HepG2 (cell line): Measurements from ENCODE around the gene SPATA32. TPM values are rescaled to one million over a fixed set of nuclear protein-coding genes. Genes with fewer than 3 reads are reported as not detected.

ENCODE experiments used
- ATAC-seq: fragments of 200-7000 bp; cut with Tn5 transposase; 3 replicates; pipeline ENCODE4 v1.9.1; 2020; ENCODE audit warnings: mild to moderate bottlenecking, moderate library complexity
- BruUV-seq: library from RNA; stranded (reverse); fragments of 400-500 nt; replicated peaks from 2 replicates; lab custom pipeline; 2021; lab: Mats Ljungman, UMichigan
- CTCF ChIA-PET: fragments of 300-600 bp; formaldehyde crosslinking; extraction: SDS; loops from one replicate; lab custom pipeline; 2021; ENCODE audit warnings: low total read pairs, inconsistent platforms, low intra/inter-chr PET ratio; lab: Yijun Ruan, JAX
- POLR2A ChIA-PET: fragments of 350-600 bp; sonication (Branson Sonifier 250); formaldehyde crosslinking; loops from one replicate; lab custom pipeline; 2020; ENCODE audit warnings: antibody characterized with exemption, inconsistent platforms; lab: Yijun Ruan, JAX
- DNase-seq: peaks from one replicate; pipeline ENCODE4 v3.0.0-alpha.2; 2015; ENCODE audit warnings: low spot score
- FAIRE-seq: peaks from 3 replicates; lab custom pipeline; 2011; peaks lifted over from hg19 to GRCh38; lab: Jason Lieb, UNC
- H2AFZ ChIP-seq: one replicate; pipeline ENCODE4 v1.6.1; 2011; ENCODE audit warnings: low read length, inconsistent platforms
- H3K27ac ChIP-seq: fragments of 300-600 bp; 3 replicates; pipeline ENCODE4 v1.8.0; 2011; ENCODE audit warnings: mixed run types, mild to moderate bottlenecking, mixed read lengths, low read length, inconsistent platforms; ENCODE audit not compliant: insufficient read depth; ENCODE audit errors: extremely low read length
- H3K27me3 ChIP-seq, 2 experiments: fragments of 200-600 bp in 1 of 2; 2 replicates in 1 of 2; 3 replicates in 1 of 2; pipeline versions ENCODE4 v1.6.0 to v1.8.0; 2011; ENCODE audit warnings: low read length in 2 of 2, mild to moderate bottlenecking in 2 of 2, moderate library complexity in 2 of 2, inconsistent platforms in 1 of 2; ENCODE audit not compliant: insufficient read depth in 2 of 2, control insufficient read depth in 1 of 2
- H3K36me3 ChIP-seq, 2 experiments: fragments of 200-600 bp in 1 of 2; replicated peaks in 1 of 2; 2 replicates in 1 of 2; 3 replicates in 1 of 2; pipeline versions ENCODE4 v1.5.1 to v1.8.0; 2011; ENCODE audit warnings: low read length in 2 of 2, inconsistent platforms in 1 of 2; ENCODE audit not compliant: insufficient read depth in 2 of 2, control insufficient read depth in 1 of 2
- H3K4me1 ChIP-seq: 2 replicates; pipeline ENCODE4 v1.5.1; 2012; ENCODE audit warnings: low read length, inconsistent platforms; ENCODE audit not compliant: insufficient read depth
- H3K4me2 ChIP-seq: 2 replicates; pipeline ENCODE4 v1.6.0; 2011; ENCODE audit warnings: low read depth, low read length, inconsistent platforms
- H3K4me3 ChIP-seq, 3 experiments: fragments of 200-600 bp in 1 of 3; sonication (generic), shearing (Covaris generic) in 1 of 3; replicated peaks in 1 of 3; 2 replicates each; pipeline ENCODE4 v1.5.1; 2011 to 2016; ENCODE audit warnings: low read length in 3 of 3, inconsistent platforms in 2 of 3, low read depth in 2 of 3, mild to moderate bottlenecking in 2 of 3, control low read depth in 1 of 3, mixed read lengths in 1 of 3; ENCODE audit not compliant: insufficient read depth in 1 of 3
- H3K79me2 ChIP-seq: one replicate; pipeline ENCODE4 v1.6.1; 2011; ENCODE audit warnings: low read length, inconsistent platforms; ENCODE audit not compliant: insufficient read depth
- H3K9ac ChIP-seq: 2 replicates; pipeline ENCODE4 v1.6.0; 2011; ENCODE audit warnings: mild to moderate bottlenecking, low read depth, low read length, inconsistent platforms; ENCODE audit not compliant: insufficient read depth
- H3K9me3 ChIP-seq: 2 replicates; pipeline ENCODE4 v1.5.1; 2012; ENCODE audit warnings: mild to moderate bottlenecking, low read length
- H4K20me1 ChIP-seq: 2 replicates; pipeline ENCODE4 v1.6.0; 2011; ENCODE audit warnings: inconsistent platforms, mild to moderate bottlenecking, low read length, moderate library complexity; ENCODE audit not compliant: insufficient read depth
- ARHGAP35 ChIP-seq: sonication (generic); formaldehyde crosslinking; IDR thresholded peaks from 2 replicates; pipeline ENCODE4 v1.9.0; 2022; ENCODE audit warnings: mild to moderate bottlenecking, inconsistent platforms, moderate library complexity, missing genetic modification reagents, borderline replicate concordance
- FIP1L1 ChIP-seq: fragments of 200-400 bp; formaldehyde crosslinking; IDR thresholded peaks from 2 replicates; pipeline ENCODE4 v1.6.1; 2018; ENCODE audit warnings: low read depth, mild to moderate bottlenecking, low read length, moderate library complexity, borderline replicate concordance; ENCODE audit not compliant: insufficient read depth
- JUN ChIP-seq: sonication (generic); formaldehyde crosslinking; IDR thresholded peaks from 2 replicates; pipeline ENCODE4 v1.4.0; 2020; ENCODE audit warnings: mild to moderate bottlenecking, missing genetic modification reagents
- MIER3 ChIP-seq: IDR thresholded peaks from 2 replicates; pipeline ENCODE4 v1.6.1; 2016; ENCODE audit warnings: missing compliant biosample characterization, borderline replicate concordance
- SKI ChIP-seq: fragments of 450-650 bp; IDR thresholded peaks from one replicate; pipeline ENCODE4 v1.6.1; 2018; ENCODE audit warnings: mild to moderate bottlenecking; ENCODE audit not compliant: partially characterized antibody
- ZNF121 ChIP-seq: sonication (generic); formaldehyde crosslinking; IDR thresholded peaks from 2 replicates; pipeline ENCODE4 v1.5.0; 2020; ENCODE audit warnings: mild to moderate bottlenecking, missing genetic modification reagents
- ZNF124 ChIP-seq: sonication (generic); formaldehyde crosslinking; IDR thresholded peaks from 2 replicates; pipeline ENCODE4 v1.4.0; 2020; ENCODE audit warnings: missing genetic modification reagents
- ZNF143 ChIP-seq: sonication (generic); formaldehyde crosslinking; IDR thresholded peaks from 2 replicates; pipeline ENCODE4 v1.4.0; 2020; ENCODE audit warnings: missing genetic modification reagents
- WGBS: methylation state at CpG from one replicate; pipeline ENCODE4 v1.1.6; 2017; ENCODE audit warnings: low lambda C conversion rate; 5-methylcytosine and 5-hydroxymethylcytosine counted together
- in situ Hi-C: cut with HindIII; loops from 2 replicates; pipeline ENCODE4 v1.10.0; 2017; ENCODE audit warnings: low pct_unique_long_range_greater_than_20kb; ENCODE audit not compliant: extremely low pct_ligation_motif_present
- intact Hi-C: fragments of 100-400 bp; cut with micrococcal nuclease; formaldehyde crosslinking; loops from one replicate; pipeline ENCODE4 v1.10.0; 2022; ENCODE audit not compliant: unreplicated experiment
- polyA plus RNA-seq, 8 experiments: library from polyadenylated mRNA; depleted of rRNA in 3 of 8; stranded (reverse) in 7 of 8; unstranded in 1 of 8; fragments of >200 nt; fragmentation: Illumina TruSeq in 4 of 8; extraction: Trizol in 4 of 8; gene quantifications; 2 replicates each; pipeline versions ENCODE4 v1.2.1 to v1.2.3, GENCODE V29; 2011 to 2016; ENCODE audit warnings: low read depth in 4 of 8, missing spikeins in 1 of 8, mixed read lengths in 1 of 8; ENCODE audit not compliant: insufficient read depth in 1 of 8
- total RNA-seq, 5 experiments: library from RNA; depleted of rRNA; stranded (reverse); fragments of >200 nt; fragmentation: Illumina TruSeq; extraction: Trizol; gene quantifications; 2 replicates each; pipeline ENCODE4 v1.2.3, GENCODE V29; 2016; ENCODE audit warnings: low read depth in 1 of 5

SPATA32 gene
- total and polyA plus RNA-seq, 2 of the 13 experiments (the other 11 are each of a cell fraction or from before 2014, with no cell fraction given) = not detected

DNA sequence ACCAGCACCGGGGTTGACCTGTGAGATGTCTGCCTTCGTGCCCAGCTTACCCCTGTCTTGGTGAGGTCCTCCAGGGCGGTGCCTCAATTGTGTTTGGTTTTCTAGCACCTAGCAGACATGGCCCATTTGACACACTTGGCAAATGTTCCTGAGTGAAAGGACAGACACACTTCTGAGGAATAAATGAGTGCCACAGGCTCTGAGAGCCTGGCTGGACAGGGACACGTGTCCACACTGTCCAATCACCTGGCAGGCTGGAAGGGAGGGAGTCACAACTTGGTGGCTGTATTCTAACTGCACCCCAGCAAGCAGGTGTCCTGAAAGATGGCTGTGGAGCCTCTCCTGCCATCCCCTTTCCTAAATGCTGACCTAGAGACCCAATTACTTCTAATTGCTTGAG is 47.5 kb upstream of the SPATA32 start:
- BruUV-seq = no TSS peak
- Histone ChIP-seq H3K36me3 (no peaks in the 10 kb centered on the region), H3K27ac (no peak overlapping the region), H3K27me3 (no peaks in the 10 kb centered on the region), H3K4me1 (peaks cover 56% of the 10 kb centered on the region), H3K4me3 (no peak overlapping the region), H3K4me2 (no peak overlapping the region), H2AFZ (no peak overlapping the region), H3K9ac (no peak overlapping the region), H3K9me3 (no peaks in the 10 kb centered on the region), H3K79me2 (peaks cover 68% of the 10 kb centered on the region), H4K20me1 (no peaks in the 10 kb centered on the region)
- TF ChIP-seq SKI = no peak
- no peak for TF ChIP-seq ARHGAP35 (CRISPR knock-in tag)
- TF ChIP-seq ZNF143 = no peak
- no peak for TF ChIP-seq ZNF124 (CRISPR knock-in tag)
- no peak for TF ChIP-seq JUN (CRISPR knock-in tag)
- TF ChIP-seq MIER3 (CRISPR knock-in tag) = no peak
- intact Hi-C loops = no loop called here
- 95% methylated on average over 4 of the region's 4 CpGs for WGBS
- in situ Hi-C loops = no loop called here
- ATAC-seq = no peak
- POLR2A ChIA-PET = interaction anchor here (1.3 kb wide), 1 partner anchor 8 kb away, joined by 3 read pairs; the partner anchor contains the start of gene MAP3K14
- DNase-seq = no peak
- CTCF ChIA-PET = no interaction called here
- no peak for FAIRE-seq

DNA sequence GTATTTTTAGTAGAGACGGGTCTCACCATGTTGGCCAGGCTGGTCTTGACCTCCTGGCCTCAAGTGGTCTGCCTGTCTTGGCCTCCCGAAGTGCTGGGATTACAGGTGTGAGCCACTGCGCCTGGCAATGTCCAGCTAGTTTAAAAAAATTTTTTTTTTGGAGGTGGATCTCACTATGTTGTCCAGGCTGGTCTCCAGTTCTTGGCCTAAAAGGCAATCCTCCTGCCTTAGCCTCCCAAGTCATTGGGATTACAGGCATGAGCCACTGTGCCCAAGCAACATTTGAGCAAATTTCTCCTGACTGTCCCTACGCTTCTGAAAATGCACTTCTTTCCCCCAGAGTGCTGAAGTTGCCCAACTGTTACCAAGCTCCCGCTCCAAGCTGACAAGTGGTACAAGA is 46.9 kb upstream of the SPATA32 start:
- no TSS peak for BruUV-seq
- ChIA-PET POLR2A (interaction anchor here (1.3 kb wide), 1 partner anchor 8 kb away, joined by 3 read pairs; the partner anchor contains the start of gene MAP3K14), CTCF (no interaction called here)
- H2AFZ ChIP-seq = no peak overlapping the region
- DNase-seq = no peak
- no peaks in the 10 kb centered on the region for H3K27me3 ChIP-seq
- H3K79me2 ChIP-seq = peaks cover 62% of the 10 kb centered on the region
- no peak for ATAC-seq
- no peak overlapping the region for H3K9ac ChIP-seq
- H3K27ac ChIP-seq = no peak overlapping the region
- TF ChIP-seq FIP1L1 (no peak), ZNF121 (CRISPR knock-in tag) (peak; percentile 53; the same call in 1 of the 2 replicates)
- no peak for FAIRE-seq
- H3K4me1 ChIP-seq = peaks cover 51% of the 10 kb centered on the region
- intact Hi-C loops (no loop called here), in situ Hi-C loops (no loop called here)
- H4K20me1 ChIP-seq = no peaks in the 10 kb centered on the region
- no peaks in the 10 kb centered on the region for H3K9me3 ChIP-seq
- H3K4me3 ChIP-seq = no peak overlapping the region
- H3K36me3 ChIP-seq = no peaks in the 10 kb centered on the region
- WGBS = 100% methylated on average over 5 of the region's 5 CpGs
- no peak overlapping the region for H3K4me2 ChIP-seq
